ENCODE measurements around the gene DPP9.

The DPP9 gene

DNA sequence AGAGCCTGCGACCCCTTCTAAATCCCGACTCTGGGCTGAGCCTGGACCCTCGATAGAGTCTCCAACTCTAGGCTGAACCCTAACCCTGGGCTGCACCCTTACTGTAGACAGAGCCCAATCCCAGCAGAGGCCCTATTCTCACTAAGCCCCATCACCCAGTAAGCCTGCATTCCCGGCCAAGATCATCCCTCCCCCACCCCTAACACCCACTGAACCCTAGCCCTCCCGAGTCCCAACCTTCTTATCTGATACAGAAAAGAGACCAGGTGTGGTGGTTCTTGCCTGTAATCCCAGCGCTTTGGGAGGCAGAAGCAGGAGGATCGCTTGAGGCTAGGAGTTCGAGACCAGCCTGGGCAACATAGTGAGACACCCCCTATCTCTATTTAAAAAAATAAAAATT lies 86.9 kb downstream of the DPP9 start:
- DNase-seq, result no peak

DNA sequence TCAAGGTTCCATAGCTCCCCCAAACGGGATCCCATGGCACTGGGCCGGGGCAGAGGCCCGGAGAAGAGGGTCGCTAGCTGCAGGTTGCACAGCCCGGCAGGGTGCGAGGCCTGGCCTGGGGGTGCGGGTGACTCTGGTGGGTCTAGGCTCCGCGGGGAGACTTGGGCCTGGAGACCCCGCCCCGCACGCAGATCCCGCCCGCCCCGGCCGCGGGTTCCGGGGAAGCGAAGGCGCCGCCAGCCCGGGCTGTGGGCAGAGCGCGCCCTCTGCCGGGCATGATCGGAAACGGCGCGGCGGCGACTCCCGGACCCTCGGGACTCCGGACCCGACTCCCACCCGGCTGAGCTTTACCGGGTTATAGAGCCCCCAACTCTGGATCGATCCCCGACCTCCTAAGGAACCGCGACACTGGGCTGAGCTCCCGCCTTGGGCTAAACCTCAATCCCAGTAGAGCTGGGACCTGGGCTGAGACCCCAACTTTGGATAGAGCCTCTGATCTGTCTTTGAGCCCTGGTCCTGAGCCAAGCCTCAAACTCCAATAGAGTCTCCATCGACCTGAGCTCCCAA lies 87.4 kb downstream of the DPP9 start:
- DNase-seq, result peak in 41 of 56 donors; percentile 5 to 72 (median 28)

DNA sequence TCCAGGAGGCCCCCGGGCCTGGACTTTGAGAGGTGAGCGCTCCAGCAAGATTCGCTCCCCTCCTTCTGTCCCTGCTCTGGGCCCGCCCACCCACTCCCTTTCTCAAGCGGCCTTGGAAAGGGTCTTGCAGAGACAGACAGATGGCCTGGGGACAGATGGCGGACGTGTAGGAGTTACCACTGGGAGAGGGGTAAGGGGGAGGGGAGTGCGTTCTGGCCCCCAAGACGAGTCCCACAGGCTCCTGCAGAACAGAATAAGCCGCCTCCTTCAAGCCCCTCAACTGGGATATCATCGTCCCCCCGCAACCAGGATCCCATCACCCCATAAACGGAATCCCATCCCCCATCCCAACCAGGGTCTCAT lies 87.9 kb downstream of the DPP9 start:
- no peak for DNase-seq

DNA sequence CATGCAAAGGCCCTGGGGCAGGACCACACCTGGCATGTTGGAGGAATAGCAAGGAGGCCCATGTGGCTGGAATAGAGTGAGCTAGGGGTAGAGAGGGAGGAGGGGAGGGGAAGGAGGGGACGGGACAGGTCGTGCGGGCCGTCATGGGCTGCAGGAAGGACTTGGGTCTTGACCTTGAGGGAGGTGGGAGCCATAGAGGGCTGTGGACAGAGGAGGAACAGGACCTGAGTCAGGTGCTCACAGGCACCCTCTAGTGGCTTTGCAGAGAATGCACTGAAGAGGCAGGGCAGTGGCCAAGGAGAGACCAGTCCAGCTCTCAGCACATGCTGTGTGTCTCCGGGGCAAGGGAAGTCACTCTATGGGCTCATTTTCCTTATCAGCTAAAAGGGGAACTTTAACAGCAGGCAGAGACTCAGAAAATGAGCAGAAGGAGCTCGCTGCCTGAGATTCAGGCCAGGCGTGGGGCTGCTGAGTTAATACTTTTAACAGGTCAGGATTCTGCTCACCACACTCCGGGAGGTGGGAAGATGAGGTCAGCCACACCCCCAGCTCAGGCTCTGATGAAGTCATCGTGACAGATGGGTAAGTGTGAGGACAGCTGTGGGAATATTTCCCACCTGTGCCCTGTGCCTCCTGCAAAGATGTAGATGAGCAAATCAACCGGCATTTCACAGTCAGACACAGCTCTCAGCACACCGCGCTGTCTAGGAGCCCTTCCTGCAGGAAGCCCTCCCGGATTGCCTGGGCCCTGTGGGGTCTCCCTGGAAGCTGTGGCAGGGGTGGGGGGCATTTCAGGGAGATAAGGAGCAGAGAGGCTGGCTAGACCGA lies 90.3 kb downstream of the DPP9 start:
- peak in 22 of 56 donors; percentile 2 to 63 (median 18) for DNase-seq

Data from nucleus accumbens (tissue), 56 donors.